HG02798 (cell line): ENCODE measurements around the gene MAPRE2.

Experiments used
- ATAC-seq: cut with Tn5 transposase; IDR thresholded peaks from one replicate; pipeline ENCODE4 v1.9.1; 2021; ENCODE audit warnings: mild to moderate bottlenecking; ENCODE audit not compliant: unreplicated experiment, poor library complexity

The MAPRE2 gene

GRCh38 chr18:35059280-35059927 is 18.2 kb downstream of the MAPRE2 start:
- no peak for ATAC-seq

GRCh38 chr18:35060122-35060815 is 19.1 kb downstream of the MAPRE2 start:
- ATAC-seq, result no peak

GRCh38 chr18:35061336-35061735 is 20.1 kb downstream of the MAPRE2 start:
- ATAC-seq, result no peak

GRCh38 chr18:35061804-35062203 is 20.6 kb downstream of the MAPRE2 start:
- ATAC-seq, result no peak

- no peak for ATAC-seq
These were observed 21.2 kb downstream of the MAPRE2 start for GRCh38 chr18:35062408-35062807.

GRCh38 chr18:35063875-35064690 is 22.9 kb downstream of the MAPRE2 start:
- ATAC-seq, result no peak

GRCh38 chr18:35067454-35067853 is 26.2 kb downstream of the MAPRE2 start:
- no peak for ATAC-seq

GRCh38 chr18:35071819-35072247 is 30.6 kb downstream of the MAPRE2 start:
- peak; percentile 81 for ATAC-seq

GRCh38 chr18:35072616-35073015 is 31.4 kb downstream of the MAPRE2 start:
- ATAC-seq, result no peak

- ATAC-seq, result no peak
These were observed 32.2 kb downstream of the MAPRE2 start for GRCh38 chr18:35073186-35074105.

- no peak for ATAC-seq
These were observed 33.4 kb downstream of the MAPRE2 start for GRCh38 chr18:35074581-35074980.

GRCh38 chr18:35075132-35075531 is 33.9 kb downstream of the MAPRE2 start:
- no peak for ATAC-seq

GRCh38 chr18:35076135-35076924 is 35.1 kb downstream of the MAPRE2 start:
- no peak for ATAC-seq

- no peak for ATAC-seq
These were observed 36.7 kb downstream of the MAPRE2 start for GRCh38 chr18:35077937-35078336.

- ATAC-seq, result no peak
These were observed 38.8 kb downstream of the MAPRE2 start for GRCh38 chr18:35080058-35080457.

- no peak for ATAC-seq
These were observed 42.0 kb downstream of the MAPRE2 start for GRCh38 chr18:35083174-35083712.

GRCh38 chr18:35084494-35085449 is 43.6 kb downstream of the MAPRE2 start:
- ATAC-seq, result no peak
